Progenitor cell of endocrine pancreas (in vitro differentiated cells): ENCODE measurements around the gene AHCTF1. TPM values are rescaled to one million over a fixed set of nuclear protein-coding genes. Genes with fewer than 3 reads are reported as not detected.

ENCODE experiments used
- DNase-seq: peaks from one replicate; pipeline ENCODE4 v3.0.0; 2021; ENCODE audit warnings: low spot score; ENCODE audit not compliant: unreplicated experiment
- H3K27ac Mint-ChIP-seq: 2 replicates; pipeline ENCODE4 v1.8.0; 2021; ENCODE audit warnings: mild to moderate bottlenecking, moderate library complexity, mixed read lengths
- H3K27me3 Mint-ChIP-seq: 2 replicates; pipeline ENCODE4 v1.8.0; 2021; ENCODE audit warnings: mixed read lengths
- H3K36me3 Mint-ChIP-seq: 2 replicates; pipeline ENCODE4 v1.8.0; 2022; ENCODE audit warnings: mixed read lengths; ENCODE audit not compliant: insufficient read depth
- H3K4me1 Mint-ChIP-seq: 2 replicates; pipeline ENCODE4 v1.8.0; 2021; ENCODE audit warnings: low read depth, mixed read lengths
- H3K4me3 Mint-ChIP-seq: 2 replicates; pipeline ENCODE4 v1.8.0; 2021; ENCODE audit warnings: low read depth, mild to moderate bottlenecking, moderate library complexity, mixed read lengths
- H3K9me3 Mint-ChIP-seq: 2 replicates; pipeline ENCODE4 v1.8.0; 2021; ENCODE audit warnings: low read depth, mixed read lengths
- long read RNA-seq: library from polyadenylated mRNA; unstranded; transcript quantifications from one replicate; pipeline ENCODE4 v2.0.0, GENCODE V29; 2020
- total RNA-seq: library from RNA; stranded (reverse); gene quantifications from 2 replicates; pipeline ENCODE4 v1.2.1, GENCODE V29; 2021
- TF ChIP-seq, protein P1 (sequence below): fragments of 200-600 bp; sonication (generic); IDR thresholded peaks from one replicate; pipeline ENCODE4 v1.5.0; 2021; ENCODE audit warnings: antibody characterized with exemption, mild to moderate bottlenecking; ENCODE audit not compliant: unreplicated experiment

Gene AHCTF1, protein sequence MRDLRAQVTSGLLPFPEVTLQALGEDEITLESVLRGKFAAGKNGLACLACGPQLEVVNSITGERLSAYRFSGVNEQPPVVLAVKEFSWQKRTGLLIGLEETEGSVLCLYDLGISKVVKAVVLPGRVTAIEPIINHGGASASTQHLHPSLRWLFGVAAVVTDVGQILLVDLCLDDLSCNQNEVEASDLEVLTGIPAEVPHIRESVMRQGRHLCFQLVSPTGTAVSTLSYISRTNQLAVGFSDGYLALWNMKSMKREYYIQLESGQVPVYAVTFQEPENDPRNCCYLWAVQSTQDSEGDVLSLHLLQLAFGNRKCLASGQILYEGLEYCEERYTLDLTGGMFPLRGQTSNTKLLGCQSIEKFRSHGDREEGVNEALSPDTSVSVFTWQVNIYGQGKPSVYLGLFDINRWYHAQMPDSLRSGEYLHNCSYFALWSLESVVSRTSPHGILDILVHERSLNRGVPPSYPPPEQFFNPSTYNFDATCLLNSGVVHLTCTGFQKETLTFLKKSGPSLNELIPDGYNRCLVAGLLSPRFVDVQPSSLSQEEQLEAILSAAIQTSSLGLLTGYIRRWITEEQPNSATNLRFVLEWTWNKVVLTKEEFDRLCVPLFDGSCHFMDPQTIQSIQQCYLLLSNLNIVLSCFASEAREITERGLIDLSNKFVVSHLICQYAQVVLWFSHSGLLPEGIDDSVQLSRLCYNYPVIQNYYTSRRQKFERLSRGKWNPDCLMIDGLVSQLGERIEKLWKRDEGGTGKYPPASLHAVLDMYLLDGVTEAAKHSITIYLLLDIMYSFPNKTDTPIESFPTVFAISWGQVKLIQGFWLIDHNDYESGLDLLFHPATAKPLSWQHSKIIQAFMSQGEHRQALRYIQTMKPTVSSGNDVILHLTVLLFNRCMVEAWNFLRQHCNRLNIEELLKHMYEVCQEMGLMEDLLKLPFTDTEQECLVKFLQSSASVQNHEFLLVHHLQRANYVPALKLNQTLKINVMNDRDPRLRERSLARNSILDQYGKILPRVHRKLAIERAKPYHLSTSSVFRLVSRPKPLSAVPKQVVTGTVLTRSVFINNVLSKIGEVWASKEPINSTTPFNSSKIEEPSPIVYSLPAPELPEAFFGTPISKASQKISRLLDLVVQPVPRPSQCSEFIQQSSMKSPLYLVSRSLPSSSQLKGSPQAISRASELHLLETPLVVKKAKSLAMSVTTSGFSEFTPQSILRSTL (N-terminal part only)
- 38.2 and 42.8 TPM in 2 replicates for total RNA-seq
- long read RNA-seq, partial matches to known transcripts: 13 of 14 reads
- long read RNA-seq, other reads (novel, unspliced or antisense): 1 of 14 reads

DNA sequence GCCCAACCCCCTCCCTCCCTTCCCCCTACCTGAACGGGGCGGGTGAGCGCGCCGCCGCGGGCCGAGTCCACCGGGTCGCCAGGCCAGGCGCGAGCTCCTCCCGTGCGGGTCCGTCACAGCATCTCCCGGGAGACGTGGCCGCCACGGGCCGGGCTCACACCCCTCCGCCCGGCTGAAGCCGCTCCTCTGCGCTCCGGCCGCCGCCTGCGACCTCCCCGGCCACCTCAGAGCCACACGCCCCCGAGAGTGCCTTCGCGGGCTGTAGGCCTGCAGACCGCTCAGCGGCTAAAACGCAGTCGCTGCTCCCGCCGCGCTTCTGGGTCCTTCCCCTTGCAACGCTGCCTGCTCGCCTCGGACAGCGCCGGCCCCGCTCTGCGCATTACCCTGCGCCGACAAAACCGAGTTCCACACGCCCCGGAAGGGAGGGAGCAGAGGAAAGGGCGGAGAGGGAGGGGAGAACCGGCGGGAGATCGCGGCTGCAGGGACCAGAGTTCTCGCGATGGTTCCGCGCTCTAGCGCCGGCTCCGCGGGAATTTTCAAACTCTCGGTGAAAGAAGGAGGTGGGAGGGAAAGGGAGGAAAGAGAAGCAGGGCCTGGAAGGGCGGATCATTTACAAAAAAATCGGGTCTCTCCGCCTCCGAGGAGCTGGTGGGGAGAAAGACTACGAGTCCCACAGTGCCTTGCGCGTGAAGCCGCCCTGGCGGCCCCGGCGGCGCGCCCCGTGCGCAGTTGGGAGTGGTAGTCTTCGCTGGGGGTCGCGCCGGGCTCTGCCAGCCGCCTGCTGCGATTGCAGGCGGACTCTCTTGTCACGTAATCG, at the start of gene AHCTF1:
AHCTF1 (minus strand) TSS at position 400 of the 817 bp plus-strand sequence. CDS start 13,578 bp downstream, outside the sequence.
- H3K36me3 Mint-ChIP-seq: peaks cover 10% of the 10 kb centered on the region
- peaks cover 16% of the 10 kb centered on the region for H3K4me1 Mint-ChIP-seq
- peak within 1 kb of the TSS; percentile 90 for H3K4me3 Mint-ChIP-seq
- no peaks in the 10 kb centered on the region for H3K27me3 Mint-ChIP-seq
- no peaks in the 10 kb centered on the region for H3K9me3 Mint-ChIP-seq
- peak; percentile 94 for DNase-seq
- H3K27ac Mint-ChIP-seq: peak within 1 kb of the TSS; percentile 97
- TF ChIP-seq, protein P1, sequence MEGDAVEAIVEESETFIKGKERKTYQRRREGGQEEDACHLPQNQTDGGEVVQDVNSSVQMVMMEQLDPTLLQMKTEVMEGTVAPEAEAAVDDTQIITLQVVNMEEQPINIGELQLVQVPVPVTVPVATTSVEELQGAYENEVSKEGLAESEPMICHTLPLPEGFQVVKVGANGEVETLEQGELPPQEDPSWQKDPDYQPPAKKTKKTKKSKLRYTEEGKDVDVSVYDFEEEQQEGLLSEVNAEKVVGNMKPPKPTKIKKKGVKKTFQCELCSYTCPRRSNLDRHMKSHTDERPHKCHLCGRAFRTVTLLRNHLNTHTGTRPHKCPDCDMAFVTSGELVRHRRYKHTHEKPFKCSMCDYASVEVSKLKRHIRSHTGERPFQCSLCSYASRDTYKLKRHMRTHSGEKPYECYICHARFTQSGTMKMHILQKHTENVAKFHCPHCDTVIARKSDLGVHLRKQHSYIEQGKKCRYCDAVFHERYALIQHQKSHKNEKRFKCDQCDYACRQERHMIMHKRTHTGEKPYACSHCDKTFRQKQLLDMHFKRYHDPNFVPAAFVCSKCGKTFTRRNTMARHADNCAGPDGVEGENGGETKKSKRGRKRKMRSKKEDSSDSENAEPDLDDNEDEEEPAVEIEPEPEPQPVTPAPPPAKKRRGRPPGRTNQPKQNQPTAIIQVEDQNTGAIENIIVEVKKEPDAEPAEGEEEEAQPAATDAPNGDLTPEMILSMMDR: no peak

DNA sequence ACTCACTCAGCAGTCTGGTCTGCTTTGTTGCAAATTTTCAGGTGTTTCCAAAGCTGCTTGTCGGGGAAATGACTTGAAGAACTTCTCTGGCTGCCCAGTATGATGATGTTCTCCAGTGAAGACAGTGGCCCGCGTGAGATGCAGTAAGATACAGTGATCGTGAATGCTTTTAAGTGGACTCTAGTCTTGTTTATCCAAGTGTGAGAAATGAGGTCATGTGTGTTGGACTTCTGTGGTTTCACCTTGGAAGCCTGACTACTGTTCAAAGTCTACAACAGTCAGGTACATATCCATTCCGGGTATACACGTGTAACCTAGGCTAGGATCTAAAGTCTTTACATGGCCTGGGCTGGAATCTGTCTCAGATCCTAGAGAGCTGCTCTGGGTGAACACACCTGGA, 47.0 kb upstream of the AHCTF1 start:
- TF ChIP-seq, protein P1: no peak
- Mint-ChIP-seq H3K9me3 (peaks cover 62% of the 10 kb centered on the region), H3K27me3 (no peaks in the 10 kb centered on the region), H3K27ac (peak overlapping the region; percentile 29), H3K4me3 (no peak overlapping the region), H3K36me3 (peaks cover 83% of the 10 kb centered on the region), H3K4me1 (no peaks in the 10 kb centered on the region)
- DNase-seq: no peak

DNA sequence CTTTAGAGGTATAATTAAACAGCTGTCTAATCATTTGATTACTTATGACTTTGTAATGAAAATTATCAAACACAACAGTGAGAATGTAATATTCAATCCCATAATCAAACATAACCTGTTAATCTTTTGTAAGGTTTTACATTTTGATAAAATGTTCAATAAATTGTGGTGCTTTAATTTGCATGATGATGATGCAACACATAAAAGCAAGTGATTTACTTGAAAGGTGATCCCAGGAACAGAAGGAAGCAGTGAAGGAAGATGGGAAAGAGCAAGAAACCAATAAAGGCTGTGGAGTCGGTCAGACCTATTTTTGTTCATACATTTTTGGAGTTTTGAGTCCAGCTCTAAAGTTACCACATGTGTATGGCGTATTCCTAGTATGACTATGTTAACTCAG, 46.5 kb upstream of the AHCTF1 start:
- TF ChIP-seq, protein P1: no peak
- Mint-ChIP-seq H3K27ac (peak overlapping the region; percentile 9), H3K4me1 (no peaks in the 10 kb centered on the region), H3K9me3 (peaks cover 61% of the 10 kb centered on the region), H3K27me3 (no peaks in the 10 kb centered on the region), H3K36me3 (peaks cover 80% of the 10 kb centered on the region), H3K4me3 (no peak overlapping the region)
- DNase-seq: no peak

DNA sequence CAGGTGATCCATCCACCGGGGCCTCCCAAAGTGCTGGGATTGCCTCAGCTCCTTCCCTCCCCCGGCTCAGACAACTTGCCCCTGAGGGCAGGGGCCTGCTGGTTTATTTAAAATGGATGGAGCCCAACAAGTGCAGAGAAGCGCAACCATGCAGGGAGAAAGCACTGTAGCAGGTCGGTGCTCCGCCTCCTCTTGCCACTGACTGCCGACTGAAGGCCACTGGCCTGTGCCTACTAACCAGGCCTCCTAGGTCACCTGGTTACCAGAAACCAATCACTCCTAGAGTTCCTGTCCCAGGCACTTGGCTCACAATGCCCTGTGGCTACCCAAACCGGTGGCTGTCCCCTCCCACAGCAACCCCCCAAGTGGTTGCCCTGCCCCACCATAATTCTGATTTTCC, 40.2 kb upstream of the AHCTF1 start:
- no peak for DNase-seq
- Mint-ChIP-seq H3K27me3 (no peaks in the 10 kb centered on the region), H3K9me3 (peaks cover 66% of the 10 kb centered on the region), H3K4me1 (no peaks in the 10 kb centered on the region), H3K36me3 (peaks cover 72% of the 10 kb centered on the region), H3K4me3 (no peak overlapping the region), H3K27ac (no peak overlapping the region)
- TF ChIP-seq, protein P1: no peak
